A549 (cell line): ENCODE results near the gene DIP2A.

Experiments used
- CHD2 ChIP-seq: fragments of 150-350 bp; IDR thresholded peaks from 2 replicates; pipeline ENCODE4 v1.6.1; 2014; ENCODE audit warnings: low read length; ENCODE audit not compliant: partially characterized antibody
- CTCF ChIP-seq: fragments of >200 bp; sonication (Bioruptor Twin); formaldehyde crosslinking; IDR thresholded peaks from 3 replicates; pipeline ENCODE4 v1.5.1; 2016
- MAX ChIP-seq: IDR thresholded peaks from 2 replicates; pipeline ENCODE4 v1.6.1; 2012
- MAZ ChIP-seq: fragments of 150-350 bp; IDR thresholded peaks from 2 replicates; pipeline ENCODE4 v1.6.1; 2014; ENCODE audit warnings: antibody characterized with exemption, low read depth, low read length, borderline replicate concordance
- POLR2A ChIP-seq: IDR thresholded peaks from 2 replicates; pipeline ENCODE4 v1.6.1; 2012; ENCODE audit warnings: mild to moderate bottlenecking, low read length
- RFX5 ChIP-seq: fragments of 450-650 bp; IDR thresholded peaks from 2 replicates; pipeline ENCODE4 v1.7.1; 2014; ENCODE audit warnings: antibody characterized with exemption, mild to moderate bottlenecking, moderate library complexity

- TF ChIP-seq POLR2A (no peak), CTCF (no peak), MAZ (no peak), MAX (no peak), RFX5 (no peak), CHD2 (no peak)
Measured at GRCh38 chr21:46543306-46543705, 84.6 kb downstream of the DIP2A start.
